Measurements from ENCODE around the gene NUS1. TPM values are rescaled to one million over a fixed set of nuclear protein-coding genes. Genes with fewer than 3 reads are reported as not detected.

The NUS1 gene
- total and polyA plus RNA-seq, 2 of the 13 experiments (the other 11 are each of a cell fraction or from before 2014, with no cell fraction given), result 18.3 to 18.6 TPM

GRCh38 chr6:117677553-117678141 is 2.4 kb downstream of the NUS1 start (continued):
- TF ChIP-seq ZNF749 (CRISPR knock-in tag; IDR thresholded peaks at IDR 0.05; ENCODE audit: borderline replicate concordance) (no peak), CEBPB (IDR thresholded peaks at IDR 0.05; ENCODE audit: borderline replicate concordance, low read depth, low read length) (peak; percentile 71; the same call in 1 of the 2 replicates), MAFK (conservative IDR thresholded peaks at IDR 0.05 in 1 of 2, IDR thresholded peaks at IDR 0.05 in 1 of 2; ENCODE audit: low read length in 2 of 2) (0 out of 4 replicates have a peak, but pooled peaks of 1 of the 2 experiments have one; percentile 16), REXO4 (CRISPR knock-in tag; IDR thresholded peaks at IDR 0.05; ENCODE audit: borderline replicate concordance) (no peak)

GRCh38 chr6:117681162-117681741 is 6.0 kb downstream of the NUS1 start:
- CTCF ChIA-PET (ENCODE audit: low intra/inter-chr PET ratio, low total read pairs), result no interaction called here
- peaks cover 73% of the 10 kb centered on the region for H4K20me1 ChIP-seq (ENCODE audit: insufficient read depth, low read length)
- peaks cover 0 to 29% of the 10 kb centered on the region in 2 experiments; a peak in 2 of 5 replicates for H3K36me3 ChIP-seq (replicated peaks in 1 of 2; ENCODE audit: control insufficient read depth in 1 of 2, insufficient read depth in 2 of 2, low read length in 2 of 2)
- no peak overlapping the region for H3K9ac ChIP-seq (ENCODE audit: insufficient read depth, low read depth, low read length)
- H3K79me2 ChIP-seq (ENCODE audit: insufficient read depth, low read length), result peaks cover 98% of the 10 kb centered on the region
- no peak for ATAC-seq
- 100% methylated on average over 3 of the region's 3 CpGs for WGBS (ENCODE audit: low lambda C conversion rate)
- in situ Hi-C loops (cut with HindIII; ENCODE audit: extremely low pct_ligation_motif_present, low pct_unique_long_range_greater_than_20kb), result no loop called here
- no peak overlapping the region for H3K4me3 ChIP-seq (replicated peaks in 1 of 3; ENCODE audit: insufficient read depth in 1 of 3, low read depth in 2 of 3, low read length in 3 of 3)
- intact Hi-C loops (cut with micrococcal nuclease; ENCODE audit: unreplicated experiment), result no loop called here
- H3K4me1 ChIP-seq (ENCODE audit: insufficient read depth, low read length), result peaks cover 61% of the 10 kb centered on the region
- no peak for FAIRE-seq
- no peak for DNase-seq (ENCODE audit: low spot score)
- H3K4me2 ChIP-seq (ENCODE audit: low read depth, low read length), result no peak overlapping the region
- no peaks in the 10 kb centered on the region for H3K27me3 ChIP-seq (ENCODE audit: control insufficient read depth in 1 of 2, insufficient read depth in 2 of 2, low read length in 2 of 2)
- POLR2A ChIA-PET, result no interaction called here
- BruUV-seq (replicated peaks), result no TSS peak
- H3K9me3 ChIP-seq (ENCODE audit: low read length), result no peaks in the 10 kb centered on the region
- H2AFZ ChIP-seq (ENCODE audit: low read length), result no peak overlapping the region
- TF ChIP-seq ZNF20 (CRISPR knock-in tag; IDR thresholded peaks at IDR 0.05) (no peak), HOXA9 (CRISPR knock-in tag; IDR thresholded peaks at IDR 0.05; ENCODE audit: borderline replicate concordance) (no peak), NCOR1 (IDR thresholded peaks at IDR 0.05; ENCODE audit: borderline replicate concordance, low read length) (no peak), GABPA (IDR thresholded peaks at IDR 0.05; ENCODE audit: low read depth, low read length) (no peak), GABPA (CRISPR knock-in tag; IDR thresholded peaks at IDR 0.05; ENCODE audit: low read depth) (no peak), GZF1 (CRISPR knock-in tag; IDR thresholded peaks at IDR 0.05) (no peak), GATAD1 (CRISPR knock-in tag; IDR thresholded peaks at IDR 0.05) (no peak), BRF2 (CRISPR knock-in tag; IDR thresholded peaks at IDR 0.05) (no peak), FLYWCH1 (CRISPR knock-in tag; IDR thresholded peaks at IDR 0.05) (no peak), ZNF775 (CRISPR knock-in tag; IDR thresholded peaks at IDR 0.05; ENCODE audit: borderline replicate concordance) (no peak)
- H3K27ac ChIP-seq (ENCODE audit: extremely low read length, insufficient read depth, low read length), result no peak overlapping the region

Data from HepG2 (cell line).